NCI-H2196 (cell line): Measurements from ENCODE around the gene SIK2.
A peak's percentile ranks its signal among the peaks of the same experiment; 100 is the strongest.

Source experiments
- DNase-seq: peaks from one replicate; lab custom pipeline; 2025; ENCODE audit not compliant: unreplicated experiment; lab: John Stamatoyannopoulos, UW

The SIK2 gene

GRCh38 chr11:111601979-111602864, at the start of gene SIK2:
TSS of gene SIK2 (plus strand) at chr11:111602449. CDS start at chr11:111602564, 115 bp downstream.
- peak; percentile 97 for DNase-seq

- no peak for DNase-seq
These were observed 47.7 kb upstream of the SIK2 start for GRCh38 chr11:111554532-111554931.

GRCh38 chr11:111555255-111555654, 47.0 kb upstream of the SIK2 start:
- no peak for DNase-seq

- no peak for DNase-seq
These were observed 44.7 kb upstream of the SIK2 start for GRCh38 chr11:111557425-111558111.

- no peak for DNase-seq
These were observed 42.3 kb upstream of the SIK2 start for GRCh38 chr11:111559800-111560464.

GRCh38 chr11:111560800-111561199, 41.4 kb upstream of the SIK2 start:
- DNase-seq: no peak

GRCh38 chr11:111561306-111561705, 40.9 kb upstream of the SIK2 start:
- no peak for DNase-seq

- DNase-seq: no peak
These were observed 40.4 kb upstream of the SIK2 start for GRCh38 chr11:111561791-111562325.

- no peak for DNase-seq
These were observed 39.4 kb upstream of the SIK2 start for GRCh38 chr11:111562692-111563389.

GRCh38 chr11:111565114-111565720, 37.0 kb upstream of the SIK2 start:
- DNase-seq: peak; percentile 85

- DNase-seq: no peak
These were observed 35.9 kb upstream of the SIK2 start for GRCh38 chr11:111566324-111566723.

- no peak for DNase-seq
These were observed 32.8 kb upstream of the SIK2 start for GRCh38 chr11:111569476-111569875.

GRCh38 chr11:111570796-111571195, 31.5 kb upstream of the SIK2 start:
- DNase-seq: no peak

- DNase-seq: no peak
These were observed 30.3 kb upstream of the SIK2 start for GRCh38 chr11:111571829-111572501.

- no peak for DNase-seq
These were observed 29.7 kb upstream of the SIK2 start for GRCh38 chr11:111572581-111572980.

- no peak for DNase-seq
These were observed 28.4 kb upstream of the SIK2 start for GRCh38 chr11:111573821-111574249.

- DNase-seq: no peak
These were observed 27.6 kb upstream of the SIK2 start for GRCh38 chr11:111574373-111575225.

- DNase-seq: no peak
These were observed 26.5 kb upstream of the SIK2 start for GRCh38 chr11:111575740-111576139.

GRCh38 chr11:111577821-111578220, 24.4 kb upstream of the SIK2 start:
- no peak for DNase-seq
